NCI-H82 treated with DMSO at 0.1 percent for 48 hours (cell line): ENCODE data around the gene COBL.

Experiments
- DNase-seq: peaks from one replicate; lab custom pipeline; 2025; ENCODE audit not compliant: unreplicated experiment; lab: John Stamatoyannopoulos, UW

COBL gene

DNA sequence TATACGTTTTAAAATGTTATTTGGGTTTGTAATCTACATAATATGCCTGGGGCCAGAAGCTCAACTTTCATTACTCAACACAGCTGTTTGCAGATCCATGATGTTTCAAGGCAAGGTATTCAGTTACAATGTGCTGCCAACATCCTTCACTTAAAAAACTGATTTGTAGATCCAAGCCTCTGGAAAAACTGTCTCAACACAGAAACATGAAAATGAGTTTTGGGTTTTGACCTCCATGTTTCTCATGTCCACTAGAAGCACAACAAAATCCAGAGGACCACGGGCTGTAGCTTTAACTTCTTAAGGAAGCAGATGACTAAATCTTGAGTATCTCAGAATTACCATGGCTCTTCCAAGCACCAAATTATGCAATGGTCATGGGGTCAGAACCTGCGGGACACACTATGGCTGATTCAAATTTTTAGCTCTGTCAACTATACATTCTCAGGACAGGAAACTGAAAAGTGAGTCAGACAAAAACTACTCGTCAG is 286.9 kb downstream of the COBL start:
- no peak for DNase-seq

DNA sequence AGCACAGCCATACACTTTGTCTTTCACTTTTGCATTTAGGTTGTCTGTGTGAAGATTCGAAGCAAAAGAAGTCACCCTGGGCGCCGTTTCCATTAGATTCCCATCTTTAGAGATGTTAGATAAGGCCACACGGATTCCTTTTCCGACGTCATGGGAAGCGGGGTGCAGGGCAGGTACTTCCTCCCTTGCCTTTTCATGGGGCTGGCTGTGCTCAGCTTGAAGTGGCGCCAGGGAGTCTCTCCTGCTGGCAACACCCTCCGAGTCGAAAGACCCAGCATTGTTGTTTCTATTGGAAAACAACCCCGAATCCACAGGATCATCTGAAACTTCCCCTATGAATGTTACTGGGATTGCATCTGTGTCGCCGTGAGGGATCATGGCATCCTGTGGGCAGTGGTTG is 287.5 kb downstream of the COBL start:
- no peak for DNase-seq

DNA sequence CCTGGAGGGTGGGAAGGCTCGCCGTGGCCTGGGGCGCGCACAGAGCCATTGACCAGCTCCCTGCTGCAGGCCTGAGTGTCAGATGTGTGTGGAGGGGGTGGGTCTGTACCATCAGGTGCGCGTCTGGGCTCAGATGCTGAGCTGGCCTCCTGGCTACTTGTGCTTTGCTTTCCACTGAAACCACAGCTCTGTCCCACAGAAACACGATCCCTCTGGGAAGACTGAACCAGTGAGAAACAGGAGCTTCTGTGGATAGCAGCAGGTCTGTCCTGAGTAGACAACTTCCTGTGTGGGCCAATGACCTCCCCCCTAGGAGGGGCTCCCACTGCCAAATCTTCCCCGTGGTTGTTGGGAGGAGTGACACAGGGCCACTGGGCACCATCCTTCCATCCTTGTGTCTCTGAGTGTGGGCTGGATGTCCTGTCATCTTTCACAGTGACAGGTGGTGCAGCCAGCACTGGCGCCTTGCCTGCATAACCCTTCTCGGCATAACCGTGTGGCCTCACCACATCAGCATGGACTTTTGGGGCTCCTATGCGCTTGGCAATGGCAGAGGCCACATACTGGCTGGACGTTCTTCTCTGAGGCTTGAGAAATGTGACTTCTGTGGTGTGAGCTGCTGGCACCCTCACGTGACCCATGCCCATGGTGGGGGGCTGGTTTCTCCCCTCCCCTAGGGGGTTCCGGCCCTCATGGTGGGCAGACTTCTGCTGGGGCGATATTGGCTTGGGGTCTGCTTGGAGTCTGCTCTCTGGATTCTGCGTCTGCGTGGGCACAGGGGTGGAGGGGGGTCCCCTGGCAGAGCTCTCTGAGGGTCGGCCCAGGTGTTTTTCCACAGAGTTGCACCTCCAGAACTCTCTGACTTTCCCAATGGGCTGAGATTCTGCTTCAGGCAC is 288.4 kb downstream of the COBL start:
- DNase-seq: no peak

DNA sequence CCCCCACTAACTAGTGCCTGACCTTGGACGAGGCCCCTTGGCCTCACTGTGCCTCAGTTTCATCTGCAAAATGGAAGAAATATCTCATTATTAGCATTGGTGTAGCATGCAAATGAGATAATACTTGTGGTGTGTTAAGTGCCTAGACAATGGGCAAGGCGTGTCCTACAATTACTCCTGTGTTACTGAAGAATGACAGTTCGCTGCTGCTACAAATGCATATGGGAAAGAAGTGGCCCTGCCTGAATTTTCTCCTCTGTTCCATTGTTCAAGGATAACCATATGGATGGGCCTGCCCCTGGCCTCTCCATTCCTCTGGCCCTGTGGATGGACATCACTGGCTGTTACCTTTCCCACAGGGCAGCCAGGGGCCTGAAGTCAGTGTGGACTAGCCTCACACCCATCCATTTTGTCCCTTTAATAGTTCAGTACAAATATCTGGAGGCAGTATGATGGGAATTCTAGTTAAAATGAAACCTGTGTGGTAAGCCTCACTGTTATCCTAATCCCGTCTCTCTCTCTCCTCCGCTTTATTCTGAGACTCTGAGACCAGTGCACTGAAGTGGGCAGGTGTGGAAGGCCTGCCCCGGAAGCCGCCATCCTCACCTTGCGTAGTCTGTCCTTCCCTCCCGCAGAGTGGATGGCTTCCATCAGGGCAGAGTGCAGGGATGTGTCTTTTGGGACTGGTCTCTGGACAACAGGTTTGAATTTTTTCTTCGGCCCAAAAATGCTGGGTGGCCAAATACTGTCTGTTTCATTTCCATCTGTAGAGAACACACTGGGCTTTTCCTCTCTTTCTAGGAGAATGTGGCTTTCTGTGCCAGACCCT is 289.3 kb downstream of the COBL start:
- DNase-seq: no peak

DNA sequence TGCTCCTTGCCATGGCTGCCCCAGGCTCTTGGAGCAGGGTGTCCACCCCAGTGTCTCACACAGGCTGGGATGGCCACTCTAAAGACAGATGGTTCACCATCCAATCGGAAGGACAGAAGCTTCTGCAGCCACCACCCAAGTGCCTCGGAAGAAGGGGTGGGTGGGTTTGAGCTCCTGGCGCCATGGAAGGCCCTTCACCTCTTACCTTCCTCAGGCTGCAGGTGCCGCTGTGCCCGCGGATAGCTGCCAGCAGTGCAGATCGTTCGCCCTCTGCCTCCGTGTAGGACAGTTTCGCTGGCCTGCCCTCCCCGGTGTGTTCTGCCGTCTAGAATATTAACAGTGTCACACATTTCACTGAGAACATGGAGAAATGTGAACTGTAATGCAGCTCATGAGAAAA is 290.3 kb downstream of the COBL start:
- DNase-seq: no peak

DNA sequence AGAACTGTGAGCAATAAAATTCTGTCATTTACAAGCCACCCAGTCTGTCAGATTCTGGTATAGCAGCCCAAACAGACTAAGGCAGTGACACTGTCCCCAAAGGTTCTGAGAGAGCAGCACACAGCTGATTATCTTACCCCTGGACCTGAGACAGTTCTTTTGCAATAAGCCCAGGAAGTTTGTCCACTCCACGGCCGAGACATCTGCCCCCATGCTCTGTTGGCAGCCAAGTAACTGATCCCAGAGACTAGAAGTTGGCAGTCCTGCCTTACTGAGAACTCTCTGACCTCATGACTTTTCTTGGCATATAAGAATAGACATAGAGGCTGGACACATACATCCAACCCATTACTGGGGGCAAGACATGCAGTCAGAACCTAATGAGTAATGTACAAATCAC is 290.9 kb downstream of the COBL start:
- DNase-seq: no peak

DNA sequence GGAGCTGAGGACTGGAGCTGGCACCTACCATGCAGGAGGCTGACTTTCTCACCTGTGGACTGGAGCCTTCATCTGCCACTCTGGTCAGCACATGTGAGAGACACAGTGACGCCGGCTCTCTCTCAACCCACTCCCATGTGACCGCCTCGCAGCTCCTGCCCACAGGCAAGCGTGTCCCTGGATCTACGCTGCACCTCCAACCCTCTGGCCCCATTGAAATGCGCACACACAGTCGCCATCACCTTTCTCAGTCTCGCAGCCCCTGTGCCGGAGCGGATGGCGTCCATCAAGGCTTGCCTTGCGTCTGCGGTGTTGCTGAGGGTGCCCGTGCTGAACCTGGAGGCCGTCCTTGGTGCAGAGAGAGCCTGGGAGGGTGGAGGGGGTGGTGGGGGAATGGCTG is 291.7 kb downstream of the COBL start:
- no peak for DNase-seq

DNA sequence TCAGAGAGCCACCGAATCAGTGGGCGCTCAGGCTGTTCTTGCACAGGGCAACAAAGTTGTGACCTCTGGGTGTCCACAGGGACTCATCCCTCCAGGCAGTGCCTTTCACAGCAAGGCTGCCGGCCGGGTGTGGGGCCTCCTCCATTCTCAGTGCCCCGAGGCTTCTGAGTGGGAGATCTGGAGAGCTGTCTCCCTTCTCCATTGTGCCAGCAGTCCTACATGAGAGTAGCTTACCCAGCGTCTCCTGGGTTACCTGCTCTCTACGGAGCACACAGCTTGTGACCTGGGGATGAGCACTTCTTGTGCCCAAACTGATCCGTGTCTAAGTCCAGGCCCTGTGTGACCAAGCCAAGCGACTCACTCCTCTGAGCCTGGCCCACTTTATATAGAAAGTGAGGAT is 293.1 kb downstream of the COBL start:
- DNase-seq: no peak

DNA sequence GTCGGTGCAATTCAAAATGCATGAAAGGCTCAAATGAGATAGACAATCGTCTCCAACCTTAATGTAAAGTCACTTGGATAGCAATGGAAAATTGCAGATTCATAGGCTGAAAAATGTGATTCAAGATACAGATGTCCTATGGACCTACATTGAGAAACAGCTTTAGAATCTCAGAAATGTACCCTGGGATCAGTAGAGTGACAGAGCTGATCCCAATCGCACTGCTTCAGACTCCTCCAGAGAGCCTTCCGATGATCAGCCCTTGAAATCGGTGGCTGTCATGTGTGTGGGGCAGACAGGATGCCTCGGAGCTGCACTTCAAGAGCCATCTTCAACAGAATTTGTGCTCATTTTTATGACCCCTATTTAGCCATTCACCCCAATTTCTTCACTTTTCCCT is 293.8 kb downstream of the COBL start:
- no peak for DNase-seq

DNA sequence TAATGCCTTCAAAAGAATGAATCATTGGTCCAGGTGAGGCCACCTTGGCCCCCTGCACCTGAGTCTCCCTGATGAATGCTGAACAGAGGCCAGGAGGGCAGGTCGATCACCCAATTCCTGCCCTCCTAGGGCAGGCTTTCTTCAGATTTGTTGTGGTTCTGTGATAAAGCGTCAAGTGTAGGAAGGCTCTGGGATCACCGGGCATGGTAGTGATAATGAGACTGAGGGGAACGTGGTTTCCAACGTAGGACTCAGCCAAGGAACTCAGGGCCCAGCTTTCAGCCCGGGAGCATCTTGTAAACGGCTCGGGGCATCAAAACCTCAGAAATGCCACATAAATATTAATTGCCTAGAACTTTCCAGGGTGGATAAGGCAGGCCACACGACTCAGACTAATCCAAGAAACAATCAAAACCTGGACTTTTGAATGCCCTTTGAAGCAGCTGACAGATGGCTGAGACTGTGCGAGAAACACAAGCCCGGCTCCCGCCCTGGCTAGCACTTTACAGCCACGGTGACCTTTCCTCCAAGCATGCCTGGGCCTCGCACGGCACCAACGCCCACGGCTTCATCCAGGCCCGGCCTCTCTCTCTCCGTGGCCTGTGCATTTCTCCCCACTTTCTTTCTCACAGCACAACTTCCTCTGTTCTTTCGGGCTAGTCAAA is 294.6 kb downstream of the COBL start:
- DNase-seq: no peak

DNA sequence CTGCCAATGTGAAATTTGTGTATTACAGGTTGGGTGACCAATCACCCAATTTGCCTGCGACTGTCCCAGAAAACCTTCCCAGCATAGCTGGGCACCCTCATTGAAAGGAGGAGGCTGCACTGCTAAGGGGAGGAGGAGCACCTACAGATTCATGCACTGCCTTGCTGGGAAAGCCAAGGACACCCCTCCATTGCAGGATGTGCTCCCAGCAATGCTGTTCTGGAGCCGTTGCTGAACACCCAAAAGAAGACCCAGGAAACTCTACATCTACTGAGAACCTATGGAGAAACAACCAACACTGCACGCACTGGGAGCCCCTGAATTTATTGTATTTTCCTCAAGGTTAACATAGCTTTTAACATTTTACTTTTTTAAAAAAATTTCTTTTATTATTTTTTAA is 295.7 kb downstream of the COBL start:
- no peak for DNase-seq

DNA sequence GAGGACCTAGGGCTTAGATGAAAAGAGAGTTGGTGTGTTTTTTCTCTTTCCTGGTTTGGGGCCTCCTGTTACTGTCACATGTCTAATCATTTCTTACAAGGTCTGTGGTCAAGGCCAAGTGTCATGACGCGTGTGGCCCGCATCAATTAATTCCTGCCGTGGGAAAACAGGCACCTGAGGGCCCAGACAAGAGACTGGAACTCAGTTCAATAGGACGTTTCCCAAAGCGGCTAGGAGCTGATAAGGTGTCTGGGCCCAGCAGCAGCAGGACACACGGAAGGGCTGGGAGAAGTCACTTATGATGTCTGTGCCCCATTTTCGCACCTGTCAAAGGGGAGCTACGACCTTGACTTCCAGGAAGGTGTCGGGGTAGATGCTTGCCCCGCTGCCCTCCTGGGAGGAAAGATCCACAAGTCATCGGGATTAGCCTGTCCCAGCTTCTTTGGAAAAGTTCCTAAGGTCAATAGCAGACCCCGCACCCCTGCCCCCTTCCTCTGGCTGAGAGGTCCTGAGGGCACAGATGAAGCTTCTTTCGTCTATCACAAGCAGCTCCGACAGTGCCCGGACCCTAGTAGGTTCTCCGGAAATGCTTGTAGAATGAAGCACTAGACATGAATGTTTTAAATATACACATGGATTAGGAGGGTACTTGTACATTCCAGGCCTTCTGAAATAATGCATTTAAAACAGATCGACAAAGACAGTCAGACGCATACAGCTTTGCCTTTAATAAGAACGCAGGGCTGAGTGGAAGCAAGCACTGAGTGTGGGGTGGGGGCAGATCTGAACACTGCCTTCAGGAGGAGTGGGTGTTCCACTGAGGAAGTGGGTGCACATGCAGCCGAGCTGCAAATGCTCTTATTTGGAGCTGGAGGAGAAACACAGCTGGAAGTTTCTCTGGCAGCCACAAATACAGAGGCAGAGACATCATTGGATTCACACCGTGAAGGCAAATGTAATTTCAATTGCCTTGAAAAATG is 296.4 kb downstream of the COBL start:
- DNase-seq: no peak

DNA sequence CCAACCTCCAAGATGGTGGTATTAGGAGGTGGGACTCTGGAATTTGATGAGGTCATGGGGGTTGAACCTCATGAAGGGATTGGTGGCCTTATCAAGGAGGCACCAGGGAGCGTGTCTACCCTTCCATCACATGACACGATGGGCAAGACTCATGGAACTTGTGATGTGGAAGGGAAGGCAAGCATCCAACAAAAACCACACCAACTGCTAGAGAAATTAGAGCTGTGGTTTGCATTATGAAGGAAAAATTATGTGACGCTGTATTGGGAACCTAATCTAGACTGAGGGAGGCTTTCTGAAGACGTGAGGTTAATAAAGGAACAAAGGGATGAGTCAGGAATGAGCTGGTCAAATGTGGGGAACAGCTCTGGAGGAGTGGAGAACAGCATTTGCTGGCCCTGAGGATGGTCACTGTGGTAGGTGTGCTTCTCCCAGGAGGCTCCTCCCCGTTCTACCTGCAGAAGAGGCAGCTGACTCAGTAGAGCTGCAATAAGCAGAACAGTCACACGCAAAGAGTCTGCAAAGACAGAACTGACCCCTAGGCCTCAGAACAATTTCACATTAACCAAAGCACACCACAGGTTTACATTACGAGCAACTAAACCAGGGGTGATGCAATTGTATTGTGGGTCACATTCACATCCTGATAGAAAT is 297.3 kb downstream of the COBL start:
- DNase-seq: no peak

DNA sequence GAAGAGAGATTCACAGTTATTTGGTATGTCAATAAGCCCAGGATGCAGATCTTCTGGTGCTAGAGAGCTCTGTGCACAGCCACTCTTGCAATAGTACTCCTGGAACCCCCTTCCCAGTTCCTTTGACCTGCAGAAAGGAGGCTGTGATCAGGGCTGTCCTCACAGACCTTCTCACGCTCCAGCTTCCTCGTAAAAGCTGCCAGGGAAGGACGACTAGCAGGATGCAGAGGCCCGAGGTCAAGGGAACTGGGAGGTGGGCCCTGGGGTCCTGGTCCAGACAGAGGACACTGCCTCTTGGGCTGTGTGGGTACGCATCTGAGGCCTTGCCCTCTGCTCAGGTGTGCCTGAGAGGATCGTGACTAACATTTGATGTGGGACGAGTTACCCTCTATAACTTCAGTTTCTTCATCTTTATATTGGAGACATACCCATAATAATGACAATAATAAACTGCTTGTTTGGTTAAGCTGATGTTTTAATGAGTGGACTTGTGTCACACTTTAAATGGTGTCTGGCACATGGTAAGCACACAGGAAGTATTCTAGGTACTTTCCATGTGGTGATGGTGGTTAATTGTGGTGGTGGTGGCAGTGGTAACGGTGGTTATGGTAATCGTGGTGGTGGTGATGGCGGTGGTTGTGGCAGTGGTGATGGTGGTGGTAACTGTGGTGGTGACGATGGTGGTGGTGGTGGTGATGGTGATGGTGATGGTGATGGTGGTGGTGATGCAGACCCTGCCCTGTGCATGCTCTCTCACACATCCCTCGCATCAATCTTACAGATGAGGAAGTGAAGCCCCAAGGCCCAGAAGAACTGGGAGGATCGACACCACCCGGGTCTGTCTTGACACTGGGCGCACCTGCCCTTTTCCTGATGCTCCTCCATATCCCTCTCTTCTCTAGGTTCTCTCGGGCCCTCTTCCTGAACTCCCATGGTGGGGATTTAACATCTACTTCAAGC is 298.8 kb downstream of the COBL start:
- DNase-seq: no peak

DNA sequence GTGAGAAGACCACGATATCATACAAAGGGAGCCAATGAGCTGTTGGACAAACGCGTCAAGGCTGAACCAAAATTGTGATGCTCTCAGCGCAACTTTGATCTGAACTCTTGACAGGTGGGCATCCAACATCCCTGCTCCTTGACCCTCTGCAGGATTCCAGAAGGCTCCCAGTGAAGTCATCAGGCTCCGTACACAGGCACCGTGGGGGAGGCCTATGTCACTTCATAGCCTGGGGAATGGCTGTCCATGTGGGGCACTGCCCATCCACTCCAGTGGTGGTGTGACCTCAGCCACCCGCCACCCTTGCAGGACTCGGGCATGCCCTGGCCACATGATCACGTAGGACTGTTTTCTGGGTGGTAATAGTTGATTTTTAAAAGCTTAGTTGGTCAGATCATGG is 300.1 kb downstream of the COBL start:
- no peak for DNase-seq

DNA sequence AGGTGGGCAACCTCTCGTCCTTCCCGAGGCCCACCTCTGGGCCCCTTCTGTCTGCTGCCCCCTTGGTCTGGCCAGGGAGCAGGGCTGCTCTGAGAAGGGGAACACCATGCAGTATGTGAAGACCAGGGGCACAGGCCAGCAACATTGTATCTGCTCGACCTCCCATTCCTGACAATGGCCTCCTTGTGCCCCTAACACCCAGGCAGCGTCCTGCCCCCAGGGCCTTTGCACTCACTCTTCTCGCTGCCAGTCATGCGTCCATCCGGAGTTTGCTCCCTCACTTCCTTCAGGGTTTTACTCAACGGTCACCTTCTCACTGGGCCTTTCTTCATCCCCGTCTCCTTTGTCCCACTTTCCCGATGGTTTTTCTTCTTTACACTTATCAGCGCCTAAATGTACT is 301.0 kb downstream of the COBL start:
- DNase-seq: no peak

DNA sequence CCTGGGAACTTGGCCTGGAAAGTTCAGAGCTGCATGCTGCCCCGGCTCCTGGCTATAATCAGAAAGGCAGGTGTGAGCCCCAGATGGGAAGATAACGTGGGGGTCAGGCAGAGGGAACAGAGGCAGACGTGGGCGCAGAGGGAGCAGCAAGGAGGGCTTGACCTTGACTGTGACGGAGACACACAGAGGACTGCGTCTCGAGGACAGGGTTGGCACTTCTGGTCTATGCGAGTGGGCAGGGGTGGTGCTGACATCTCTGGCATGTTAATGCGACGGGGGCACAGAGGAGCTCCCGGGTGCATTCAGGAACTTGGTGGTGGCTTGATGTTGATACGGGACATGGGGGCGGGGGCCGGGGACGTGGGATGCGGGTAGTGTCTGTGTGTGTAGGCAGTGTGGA is 301.8 kb downstream of the COBL start:
- no peak for DNase-seq

DNA sequence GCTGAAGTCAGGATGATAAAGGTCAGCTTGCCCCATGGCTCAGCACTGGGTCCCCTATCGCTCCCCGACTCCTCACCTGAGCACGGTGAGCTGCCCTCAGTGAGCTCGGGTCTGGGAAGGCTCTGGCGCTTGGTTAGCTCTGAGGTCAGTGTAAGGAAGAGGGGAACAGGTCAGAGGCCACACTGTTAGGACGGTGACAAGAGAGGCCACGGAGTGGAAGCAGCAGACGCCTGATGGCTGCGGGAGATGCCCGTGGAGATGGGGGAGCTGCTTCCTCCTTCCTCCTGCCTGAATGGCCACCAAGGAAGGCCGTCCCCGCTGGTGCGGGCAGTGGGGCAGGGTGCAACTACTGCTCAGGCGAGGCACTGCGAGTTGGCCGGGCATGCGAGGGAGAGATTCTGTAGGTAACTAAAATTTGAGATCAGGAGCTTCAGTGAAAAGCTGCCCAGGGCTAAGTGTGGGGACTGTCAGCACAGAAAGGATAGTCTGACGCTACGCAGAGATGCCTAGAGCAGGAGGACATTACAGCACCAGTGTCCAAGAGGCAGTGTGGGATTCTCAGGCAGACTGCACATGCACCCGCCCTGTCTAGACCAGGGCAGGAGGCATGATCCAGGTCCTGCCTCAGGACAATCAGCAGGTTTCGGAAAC is 302.6 kb downstream of the COBL start:
- no peak for DNase-seq
